A549 (cell line): ENCODE results near the gene HTR2B. TPM values are rescaled to one million over a fixed set of nuclear protein-coding genes. Genes with fewer than 3 reads are reported as not detected.

ENCODE experiments used
- ATAC-seq, 2 experiments: fragments of 200-7000 bp in 1 of 2; fragments of >200 bp in 1 of 2; cut with Nextera tagmentation in 1 of 2; cut with Tn5 transposase in 1 of 2; 3 replicates each; pipeline versions ENCODE4 v1.8.0 to v1.9.1; 2018 to 2020; ENCODE audit warnings: mild to moderate bottlenecking in 1 of 2, moderate library complexity in 1 of 2
- CTCF ChIA-PET: fragments of 300-600 bp; sonication (Branson Sonifier 250); formaldehyde crosslinking; extraction: SDS; loops from one replicate; lab custom pipeline; 2021; ENCODE audit warnings: antibody characterized with exemption, inconsistent platforms; lab: Yijun Ruan, JAX
- POLR2A ChIA-PET: fragments of 350-600 bp; formaldehyde crosslinking; extraction: SDS; loops from one replicate; lab custom pipeline; 2021; ENCODE audit warnings: antibody characterized with exemption, inconsistent platforms; lab: Yijun Ruan, JAX
- DNase-seq, 2 experiments: peaks; one replicate each; pipeline versions ENCODE4 v3.0.0 to v3.0.0-alpha.2; 2011 to 2016; ENCODE audit warnings: low read depth in 1 of 2, low spot score in 1 of 2
- FAIRE-seq: peaks from 2 replicates; lab custom pipeline; 2011; peaks lifted over from hg19 to GRCh38; lab: Jason Lieb, UNC
- H3K27ac ChIP-seq, 2 experiments: fragments of >200 bp; sonication (Bioruptor Twin); formaldehyde crosslinking; 3 replicates each; pipeline ENCODE4 v1.5.1; 2016 to 2017
- H3K4me1 ChIP-seq: fragments of >200 bp; sonication (Bioruptor Twin); formaldehyde crosslinking; 3 replicates; pipeline ENCODE4 v1.6.1; 2016
- H3K4me2 ChIP-seq: fragments of >200 bp; sonication (Bioruptor Twin); formaldehyde crosslinking; 3 replicates; pipeline ENCODE4 v1.6.1; 2016
- H3K4me3 ChIP-seq: fragments of >200 bp; sonication (Bioruptor Twin); formaldehyde crosslinking; 3 replicates; pipeline ENCODE4 v1.5.1; 2016
- H3K9me3 ChIP-seq: fragments of >200 bp; sonication (Bioruptor Twin); formaldehyde crosslinking; 3 replicates; pipeline ENCODE4 v1.6.1; 2016
- CHD2 ChIP-seq: fragments of 150-350 bp; IDR thresholded peaks from 2 replicates; pipeline ENCODE4 v1.6.1; 2014; ENCODE audit warnings: low read length; ENCODE audit not compliant: partially characterized antibody
- CHD4 ChIP-seq: fragments of 200-600 bp; sonication (generic); IDR thresholded peaks from 2 replicates; pipeline ENCODE4 v1.6.1; 2016; ENCODE audit warnings: antibody characterized with exemption, mild to moderate bottlenecking, borderline replicate concordance
- EHMT2 ChIP-seq: fragments of 200-600 bp; sonication (generic); IDR thresholded peaks from 2 replicates; pipeline ENCODE4 v1.6.1; 2016; ENCODE audit warnings: antibody characterized with exemption, low read depth, mild to moderate bottlenecking, moderate library complexity
- FOSB ChIP-seq: fragments of 250-450 bp; sonication (Bioruptor Pico); IDR thresholded peaks from 2 replicates; pipeline ENCODE4 v1.5.0; 2020; ENCODE audit warnings: mild to moderate bottlenecking, moderate library complexity
- HDAC2 ChIP-seq: fragments of 200-600 bp; sonication (generic); IDR thresholded peaks from 2 replicates; pipeline ENCODE4 v1.6.1; 2016
- HEYL ChIP-seq: fragments of 250-450 bp; sonication (Bioruptor Pico); IDR thresholded peaks from 2 replicates; pipeline ENCODE4 v1.8.0; 2021; ENCODE audit warnings: mild to moderate bottlenecking, moderate library complexity
- HMGXB4 ChIP-seq: fragments of 250-450 bp; sonication (Bioruptor Pico); IDR thresholded peaks from 2 replicates; pipeline ENCODE4 v1.5.0; 2021; ENCODE audit warnings: mild to moderate bottlenecking, moderate library complexity, borderline replicate concordance
- HOXA7 ChIP-seq: fragments of 250-450 bp; sonication (Bioruptor Pico); IDR thresholded peaks from 2 replicates; pipeline ENCODE4 v1.5.0; 2020; ENCODE audit warnings: mild to moderate bottlenecking, moderate library complexity
- MYC ChIP-seq: IDR thresholded peaks from 2 replicates; pipeline ENCODE4 v1.6.1; 2012; ENCODE audit warnings: mild to moderate bottlenecking, inconsistent platforms, low read length, improper control_type of control experiment, borderline replicate concordance
- PHF8 ChIP-seq: fragments of 200-600 bp; sonication (generic); IDR thresholded peaks from 2 replicates; pipeline ENCODE4 v1.6.1; 2016; ENCODE audit warnings: low read depth, mild to moderate bottlenecking, antibody characterized with exemption, moderate library complexity, borderline replicate concordance
- POLR2A ChIP-seq: IDR thresholded peaks from 2 replicates; pipeline ENCODE4 v1.6.1; 2012; ENCODE audit warnings: mild to moderate bottlenecking, low read length
- REST ChIP-seq: fragments of 200-600 bp; sonication (generic); IDR thresholded peaks from 2 replicates; pipeline ENCODE4 v1.6.1; 2016; ENCODE audit warnings: antibody characterized with exemption, mild to moderate bottlenecking, moderate library complexity
- RNF2 ChIP-seq: fragments of 200-600 bp; sonication (generic); IDR thresholded peaks from 2 replicates; pipeline ENCODE4 v1.6.1; 2016; ENCODE audit warnings: low read depth, mild to moderate bottlenecking, antibody characterized with exemption, moderate library complexity, borderline replicate concordance
- WGBS: methylation state at CpG from one replicate; pipeline ENCODE4 v1.1.6; 2017; ENCODE audit errors: missing lambda C conversion rate; 5-methylcytosine and 5-hydroxymethylcytosine counted together
- polyA plus RNA-seq, 4 experiments: library from polyadenylated mRNA; depleted of rRNA in 3 of 4; stranded (reverse); fragments of >200 nt; fragmentation: RNase III in 1 of 4; extraction: RNeasy Plus Mini Kit Qiagen cat#74134 plus additional on column Dnase treatment in 1 of 4; gene quantifications; 2 replicates in 3 of 4; 3 replicates in 1 of 4; pipeline ENCODE4 v1.2.3, GENCODE V29; 2011 to 2017
- TF ChIP-seq, protein P1 (sequence below): fragments of 150-350 bp; IDR thresholded peaks from 2 replicates; pipeline ENCODE4 v1.6.1; 2014; ENCODE audit warnings: low read depth, mild to moderate bottlenecking, low read length

Gene HTR2B
- polyA plus RNA-seq, 2 of the 4 experiments (the other 2 are of a cell fraction): 0.30 to 1.5 TPM

DNA sequence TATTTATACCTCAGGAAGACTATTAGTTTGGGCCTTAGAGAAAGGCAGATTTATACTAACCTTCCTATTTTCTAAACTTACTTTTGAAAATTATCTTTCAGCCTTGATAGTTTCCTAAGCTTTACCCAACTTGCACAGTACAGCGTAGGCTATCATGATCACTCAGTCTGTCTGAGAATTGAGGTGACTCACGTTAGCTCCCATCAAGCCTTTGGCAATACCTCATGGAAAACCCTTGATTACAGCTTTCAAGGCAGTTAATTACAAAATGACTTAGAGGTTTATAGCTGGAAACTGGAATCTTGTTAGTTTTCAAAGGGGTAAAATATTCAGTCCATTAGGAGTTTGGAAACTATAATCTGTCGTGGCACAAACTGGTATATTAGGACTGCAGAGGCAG lies 47.2 kb upstream of the HTR2B start (continued):
- TF ChIP-seq HMGXB4: no peak
- TF ChIP-seq CHD2: no peak
- TF ChIP-seq PHF8: no peak
- no peak for TF ChIP-seq RNF2
- TF ChIP-seq HDAC2: no peak
- TF ChIP-seq, all 56 proteins: peak for 0

- ATAC-seq: no peak
Measured at GRCh38 chr2:231170055-231170454, 45.2 kb upstream of the HTR2B start.

DNA sequence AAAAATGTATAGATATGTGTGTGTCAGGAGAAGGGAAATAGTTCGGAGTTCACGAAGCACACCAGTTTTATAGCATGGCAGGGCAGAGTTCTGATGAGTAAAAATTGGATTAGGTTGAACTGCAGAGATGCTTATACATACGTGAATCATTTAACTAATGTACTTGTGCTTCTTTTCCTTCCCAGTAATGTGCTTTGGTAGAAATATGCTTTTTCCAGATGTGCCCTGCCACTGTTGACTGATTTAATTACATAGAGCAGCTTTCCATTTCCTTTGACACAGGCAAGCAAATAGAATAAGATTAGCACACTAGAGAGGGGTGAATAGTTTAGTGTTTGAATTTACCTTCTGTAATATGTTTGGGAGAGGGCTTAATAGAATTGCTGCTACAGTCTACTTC lies 44.6 kb upstream of the HTR2B start:
- no peaks in the 10 kb centered on the region for H3K4me1 ChIP-seq
- WGBS: 76% methylated on average over 3 of the region's 3 CpGs
- no peak overlapping the region for H3K27ac ChIP-seq
- ChIA-PET CTCF (no interaction called here), POLR2A (no interaction called here)
- no peak overlapping the region for H3K4me2 ChIP-seq
- no peaks in the 10 kb centered on the region for H3K9me3 ChIP-seq
- TF ChIP-seq HOXA7 (CRISPR knock-in tag) (no peak), EHMT2 (no peak), REST (no peak), FOSB (CRISPR knock-in tag) (no peak), CHD2 (no peak)
- ATAC-seq: no peak
- FAIRE-seq: no peak
- no peak overlapping the region for H3K4me3 ChIP-seq
- DNase-seq: no peak

More at GRCh38 chr2:231170055-231170454, 45.2 kb upstream of the HTR2B start:
- ChIA-PET CTCF (interaction anchor here (1.0 kb wide), 1 partner anchor 66 kb away, joined by 4 read pairs; no protein-coding TSS in a partner anchor), POLR2A (no interaction called here)
- 71% methylated on average over 1 of the region's 1 CpG for WGBS
- no peaks in the 10 kb centered on the region for H3K4me1 ChIP-seq
- FAIRE-seq: no peak
- TF ChIP-seq RNF2 (no peak), MYC (no peak), HEYL (CRISPR knock-in tag) (no peak), CHD4 (no peak), POLR2A (no peak)
- TF ChIP-seq, protein P1, sequence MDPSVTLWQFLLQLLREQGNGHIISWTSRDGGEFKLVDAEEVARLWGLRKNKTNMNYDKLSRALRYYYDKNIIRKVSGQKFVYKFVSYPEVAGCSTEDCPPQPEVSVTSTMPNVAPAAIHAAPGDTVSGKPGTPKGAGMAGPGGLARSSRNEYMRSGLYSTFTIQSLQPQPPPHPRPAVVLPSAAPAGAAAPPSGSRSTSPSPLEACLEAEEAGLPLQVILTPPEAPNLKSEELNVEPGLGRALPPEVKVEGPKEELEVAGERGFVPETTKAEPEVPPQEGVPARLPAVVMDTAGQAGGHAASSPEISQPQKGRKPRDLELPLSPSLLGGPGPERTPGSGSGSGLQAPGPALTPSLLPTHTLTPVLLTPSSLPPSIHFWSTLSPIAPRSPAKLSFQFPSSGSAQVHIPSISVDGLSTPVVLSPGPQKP: no peak
- no peak overlapping the region for H3K4me2 ChIP-seq
- no peak overlapping the region for H3K27ac ChIP-seq
- DNase-seq: no peak
- no peaks in the 10 kb centered on the region for H3K9me3 ChIP-seq
- no peak overlapping the region for H3K4me3 ChIP-seq
